Measurements from ENCODE around the gene SLC45A2. TPM values are rescaled to one million over a fixed set of nuclear protein-coding genes. Genes with fewer than 3 reads are reported as not detected.
"Not testable (repeated sequence)": the region's sequence is repeated elsewhere in the genome, so short reads cannot be mapped to it uniquely, and the experiment has no call there.

Gene SLC45A2
- total RNA-seq, 4 donors from 2014 or later, result 1.2 to 7.6 (median 1.9) TPM

DNA sequence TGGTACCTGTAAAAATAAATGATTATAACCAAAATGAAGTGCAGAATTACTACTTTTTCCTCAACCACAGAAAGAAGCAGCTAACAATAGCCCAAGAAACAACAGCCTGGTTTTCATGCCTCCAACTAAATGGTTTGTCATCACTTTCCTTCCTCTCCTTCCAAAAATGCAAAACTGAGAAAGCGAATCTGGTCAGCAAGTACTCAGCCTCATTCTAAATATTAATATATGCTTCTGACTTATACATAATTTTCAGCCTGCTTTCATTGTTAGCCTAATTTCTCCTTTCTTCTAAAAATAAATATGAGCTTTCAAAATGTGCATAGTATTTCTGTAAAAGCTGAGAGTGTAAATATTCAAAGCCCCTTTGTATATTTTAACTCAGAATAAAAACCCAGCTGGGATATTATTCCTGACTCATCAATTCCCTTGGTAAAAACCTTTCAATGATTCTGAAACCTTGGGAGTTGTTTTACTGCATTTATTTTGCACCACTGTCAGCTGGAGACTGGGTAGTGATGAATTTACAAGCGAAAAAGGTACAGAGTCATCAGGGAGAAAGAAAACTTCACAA is 26.8 kb downstream of the SLC45A2 start:
- no peak overlapping the region for H3K4me3 ChIP-seq
- TF ChIP-seq EP300 (IDR thresholded peaks at IDR 0.05) (no peak), POLR2A (IDR thresholded peaks at IDR 0.05) (no peak), POLR2AphosphoS5 (IDR thresholded peaks at IDR 0.05) (no peak)
- TF ChIP-seq, protein P1, sequence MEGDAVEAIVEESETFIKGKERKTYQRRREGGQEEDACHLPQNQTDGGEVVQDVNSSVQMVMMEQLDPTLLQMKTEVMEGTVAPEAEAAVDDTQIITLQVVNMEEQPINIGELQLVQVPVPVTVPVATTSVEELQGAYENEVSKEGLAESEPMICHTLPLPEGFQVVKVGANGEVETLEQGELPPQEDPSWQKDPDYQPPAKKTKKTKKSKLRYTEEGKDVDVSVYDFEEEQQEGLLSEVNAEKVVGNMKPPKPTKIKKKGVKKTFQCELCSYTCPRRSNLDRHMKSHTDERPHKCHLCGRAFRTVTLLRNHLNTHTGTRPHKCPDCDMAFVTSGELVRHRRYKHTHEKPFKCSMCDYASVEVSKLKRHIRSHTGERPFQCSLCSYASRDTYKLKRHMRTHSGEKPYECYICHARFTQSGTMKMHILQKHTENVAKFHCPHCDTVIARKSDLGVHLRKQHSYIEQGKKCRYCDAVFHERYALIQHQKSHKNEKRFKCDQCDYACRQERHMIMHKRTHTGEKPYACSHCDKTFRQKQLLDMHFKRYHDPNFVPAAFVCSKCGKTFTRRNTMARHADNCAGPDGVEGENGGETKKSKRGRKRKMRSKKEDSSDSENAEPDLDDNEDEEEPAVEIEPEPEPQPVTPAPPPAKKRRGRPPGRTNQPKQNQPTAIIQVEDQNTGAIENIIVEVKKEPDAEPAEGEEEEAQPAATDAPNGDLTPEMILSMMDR (IDR thresholded peaks at IDR 0.05), result no peak
- no peaks in the 10 kb centered on the region for H3K4me1 ChIP-seq
- H3K27me3 ChIP-seq, result no peaks in the 10 kb centered on the region
- no peaks in the 10 kb centered on the region for H3K9me3 ChIP-seq
- WGBS, result 79% methylated on average over 2 of the region's 2 CpGs
- H3K27ac ChIP-seq, result no peak overlapping the region
- no peak for DNase-seq (ENCODE audit: low spot score in 2 of 2)
- H3K36me3 ChIP-seq, result no peaks in the 10 kb centered on the region

DNA sequence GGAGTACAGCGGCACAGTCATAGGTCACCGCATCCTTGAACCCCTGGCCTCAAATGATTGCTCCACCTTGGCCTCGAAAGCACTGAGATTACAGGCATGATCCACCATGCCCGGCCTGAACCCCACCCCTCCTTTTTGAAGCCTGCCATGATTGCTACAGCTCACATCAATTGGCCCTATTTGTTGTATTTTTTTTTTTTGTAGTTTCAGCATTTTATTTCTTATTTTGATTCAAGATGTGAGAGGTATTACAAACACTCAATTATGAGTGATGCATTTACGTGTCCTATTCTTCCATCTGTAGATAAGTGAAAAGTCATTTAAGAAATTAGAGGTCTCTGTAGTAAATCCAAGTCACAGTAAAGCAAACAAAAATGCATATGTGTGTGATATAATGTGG is 32.3 kb downstream of the SLC45A2 start:
- not testable (repeated sequence) for H3K27me3 ChIP-seq; DNase-seq (ENCODE audit: low spot score in 2 of 2); H3K27ac ChIP-seq; H3K9me3 ChIP-seq; H3K4me1 ChIP-seq; H3K4me3 ChIP-seq; H3K36me3 ChIP-seq
- WGBS, result 76% methylated on average over 5 of the region's 5 CpGs

DNA sequence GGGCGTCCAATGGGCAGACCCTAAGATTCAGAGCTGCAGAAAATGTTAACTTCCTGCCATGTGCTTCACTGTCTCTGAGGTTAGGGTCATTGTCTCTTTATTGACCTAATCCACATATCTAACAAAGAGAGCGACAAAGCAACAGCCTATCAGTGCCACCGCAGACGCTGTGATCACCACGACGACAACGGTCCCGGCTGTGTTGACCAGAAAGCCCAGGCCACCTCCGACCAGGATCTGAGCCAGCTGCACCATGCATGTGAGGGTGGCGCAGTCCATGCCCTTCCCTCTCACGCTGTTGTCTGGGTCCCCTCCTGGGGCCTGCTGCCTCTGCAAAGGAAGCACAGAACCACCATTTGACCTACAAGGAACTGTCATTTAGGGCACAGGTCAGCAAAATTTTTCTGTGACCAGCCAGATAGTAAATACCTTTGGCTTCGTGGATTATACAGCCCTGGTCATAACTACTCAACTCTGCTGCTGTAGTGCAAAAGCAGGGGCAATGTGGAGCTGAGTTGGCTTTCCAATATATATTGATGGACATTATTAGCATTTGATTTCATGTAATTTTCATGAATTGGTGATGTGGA is 39.9 kb downstream of the SLC45A2 start:
- WGBS, result 92% methylated on average over 12 of the region's 12 CpGs
- Histone ChIP-seq H3K4me1 (no peaks in the 10 kb centered on the region), H3K27me3 (peaks cover 17% of the 10 kb centered on the region), H3K9me3 (no peaks in the 10 kb centered on the region), H3K27ac (no peak overlapping the region), H3K4me3 (no peak overlapping the region), H3K36me3 (no peaks in the 10 kb centered on the region)
- no peak for TF ChIP-seq EP300 (IDR thresholded peaks at IDR 0.05)
- no peak for TF ChIP-seq POLR2AphosphoS5 (IDR thresholded peaks at IDR 0.05)
- no peak for TF ChIP-seq POLR2A (IDR thresholded peaks at IDR 0.05)
- TF ChIP-seq, protein P1 (IDR thresholded peaks at IDR 0.05), result no peak
- DNase-seq (ENCODE audit: low spot score in 2 of 2), result no peak

DNA sequence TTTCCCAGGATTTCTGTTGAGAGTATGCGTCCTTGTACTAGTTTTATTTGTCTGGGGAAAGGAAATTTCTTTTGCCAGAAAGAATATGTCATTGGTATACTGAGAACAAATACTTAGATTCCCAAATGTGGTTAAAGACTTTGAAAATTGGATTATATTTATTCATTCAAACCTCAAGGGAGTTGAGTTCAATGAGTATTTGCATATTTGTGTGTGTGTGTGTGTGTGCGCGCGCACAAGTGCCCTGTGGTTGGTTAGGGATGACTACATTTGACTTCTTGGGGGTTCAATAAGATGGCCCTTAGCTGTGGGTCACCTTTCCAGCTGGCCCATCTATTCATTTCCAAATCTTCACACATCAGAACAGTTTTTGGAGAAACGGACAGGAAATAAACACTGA is 43.4 kb downstream of the SLC45A2 start:
- Histone ChIP-seq H3K36me3 (no peaks in the 10 kb centered on the region), H3K9me3 (no peaks in the 10 kb centered on the region), H3K4me3 (no peak overlapping the region), H3K27me3 (peaks cover 53% of the 10 kb centered on the region), H3K27ac (no peak overlapping the region), H3K4me1 (peaks cover 12% of the 10 kb centered on the region)
- WGBS, result 91% methylated on average over 5 of the region's 5 CpGs
- DNase-seq (ENCODE audit: low spot score in 2 of 2), result no peak
- no peak for TF ChIP-seq POLR2A (IDR thresholded peaks at IDR 0.05)
- TF ChIP-seq, protein P1 (IDR thresholded peaks at IDR 0.05), result no peak
- TF ChIP-seq POLR2AphosphoS5 (IDR thresholded peaks at IDR 0.05), result no peak

DNA sequence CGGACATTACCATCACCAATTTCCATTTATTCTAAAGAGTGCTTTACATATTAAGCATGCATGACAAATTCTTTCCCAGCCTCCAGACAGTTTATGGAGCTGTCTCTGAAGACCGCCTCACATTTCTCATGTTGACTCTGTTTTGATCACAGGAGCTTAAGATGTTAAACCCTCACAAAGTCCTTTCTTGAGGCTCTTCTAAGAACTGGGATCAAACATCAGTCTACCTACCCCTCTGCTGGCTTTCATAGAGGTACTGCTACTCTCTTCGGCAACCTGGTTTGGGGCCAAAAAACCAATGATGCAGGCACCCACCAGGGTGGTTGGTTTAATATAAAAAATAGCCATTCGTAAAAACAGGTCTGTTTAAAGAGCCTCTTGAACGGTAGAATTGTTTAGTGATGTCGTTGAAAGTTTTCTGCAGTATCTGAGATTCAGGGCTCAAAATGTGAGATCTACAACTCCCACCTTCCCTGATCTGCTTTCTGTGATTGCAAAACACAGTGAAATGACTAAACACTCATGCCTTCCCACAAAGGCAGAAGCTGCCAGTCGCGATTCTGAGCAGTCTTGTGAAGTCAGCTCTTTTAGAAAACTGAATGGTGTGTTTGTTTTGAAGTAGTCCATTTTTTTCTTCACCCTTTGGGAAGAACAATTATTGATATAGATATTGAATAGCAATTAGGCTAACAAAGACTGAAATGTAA is 44.8 kb downstream of the SLC45A2 start:
- WGBS, result 81% methylated on average over 8 of the region's 8 CpGs
- TF ChIP-seq EP300 (IDR thresholded peaks at IDR 0.05) (no peak), POLR2A (IDR thresholded peaks at IDR 0.05) (no peak), POLR2AphosphoS5 (IDR thresholded peaks at IDR 0.05) (no peak)
- TF ChIP-seq, protein P1 (IDR thresholded peaks at IDR 0.05), result no peak
- Histone ChIP-seq H3K36me3 (no peaks in the 10 kb centered on the region), H3K9me3 (no peaks in the 10 kb centered on the region), H3K27ac (no peak overlapping the region), H3K27me3 (peaks cover 57% of the 10 kb centered on the region), H3K4me3 (no peak overlapping the region), H3K4me1 (peaks cover 16% of the 10 kb centered on the region)
- DNase-seq (ENCODE audit: low spot score in 2 of 2), result no peak
